Measurements from ENCODE around the gene HHIPL1.

Gene HHIPL1

DNA sequence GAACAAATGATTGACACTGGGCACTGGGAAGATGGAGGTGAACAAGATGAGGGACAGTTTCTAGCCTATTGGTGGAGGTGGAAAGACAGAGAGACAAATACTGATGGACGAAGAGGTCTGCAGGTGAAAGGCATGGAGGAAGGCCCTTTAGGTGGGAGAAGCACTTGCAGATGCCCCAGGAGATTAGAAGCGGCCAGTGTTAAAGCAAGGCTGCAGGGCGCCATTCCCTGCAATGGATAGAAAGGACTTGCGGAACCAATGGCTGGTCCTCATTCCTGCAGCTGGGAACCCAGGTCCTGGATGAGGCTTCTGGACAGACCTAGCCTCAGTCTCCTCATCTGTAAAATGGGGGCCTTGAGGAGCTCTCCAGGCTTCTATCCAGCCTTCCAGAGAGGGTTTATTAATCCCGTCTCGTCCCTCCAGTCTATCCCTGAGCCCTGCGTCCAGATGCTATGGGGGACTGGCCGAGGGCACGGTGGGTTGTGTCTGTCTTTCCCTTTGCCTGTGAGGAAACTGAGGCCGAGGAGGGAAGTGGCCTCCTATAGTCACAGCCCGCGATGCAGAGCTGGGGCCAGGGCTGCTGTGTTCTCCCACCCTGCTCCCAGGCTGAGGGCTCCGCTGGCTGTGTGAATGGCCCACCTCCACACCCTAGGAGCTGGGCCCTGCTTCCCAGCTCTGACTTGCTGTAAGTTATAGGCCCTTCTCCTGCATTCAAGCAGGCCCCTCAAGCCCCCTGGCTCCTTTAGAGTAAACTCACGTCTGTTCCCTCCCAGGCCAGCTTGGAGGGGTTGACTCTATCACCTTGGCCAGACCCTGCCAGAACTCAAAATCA lies 72.1 kb downstream of the HHIPL1 start:
- TF ChIP-seq Cebpa-rat (IDR thresholded peaks at IDR 0.05) = no peak
- no peak overlapping the region for H3K9ac ChIP-seq
- no peaks in the 10 kb centered on the region for H4K20me1 ChIP-seq
- H3K4me3 ChIP-seq = no peak overlapping the region
- H3K4me1 ChIP-seq = peaks cover 37% of the 10 kb centered on the region
- 0 out of 2 replicates have a peak overlapping the region, but pooled peaks have one; percentile 70 for H3K27ac ChIP-seq
- no peaks in the 10 kb centered on the region for H3K27me3 ChIP-seq
- H3K36me3 ChIP-seq = no peaks in the 10 kb centered on the region
- H3K4me2 ChIP-seq = peak overlapping the region; percentile 81
- H3K9me3 ChIP-seq = 0 out of 2 replicates have a peak, but pooled peaks cover 6% of the 10 kb centered on the region

DNA sequence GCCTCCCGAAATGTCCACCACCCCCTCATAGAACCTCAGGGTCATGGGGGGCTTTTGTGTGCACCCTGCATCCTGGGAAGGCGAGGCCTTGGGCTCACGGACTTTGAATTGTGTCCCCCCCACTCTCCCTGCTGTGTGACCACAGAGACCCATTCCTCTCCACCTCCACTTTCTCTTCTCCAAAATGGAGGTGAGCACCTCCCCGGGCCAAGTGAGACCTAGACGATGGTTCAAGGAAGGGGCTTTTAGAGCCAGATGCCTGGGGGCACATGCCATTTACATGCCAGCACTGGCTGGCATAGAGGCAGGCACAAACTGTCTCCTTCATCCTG lies 72.7 kb downstream of the HHIPL1 start:
- Histone ChIP-seq H3K4me2 (peak overlapping the region; percentile 81), H3K27me3 (no peaks in the 10 kb centered on the region), H3K9me3 (0 out of 2 replicates have a peak, but pooled peaks cover 4% of the 10 kb centered on the region), H3K4me1 (peaks cover 37% of the 10 kb centered on the region), H4K20me1 (no peaks in the 10 kb centered on the region), H3K27ac (peak overlapping the region; percentile 70), H3K9ac (0 out of 2 replicates have a peak overlapping the region, but pooled peaks have one; percentile 60), H3K36me3 (no peaks in the 10 kb centered on the region), H3K4me3 (no peak overlapping the region)
- TF ChIP-seq Cebpa-rat (IDR thresholded peaks at IDR 0.05) = no peak

DNA sequence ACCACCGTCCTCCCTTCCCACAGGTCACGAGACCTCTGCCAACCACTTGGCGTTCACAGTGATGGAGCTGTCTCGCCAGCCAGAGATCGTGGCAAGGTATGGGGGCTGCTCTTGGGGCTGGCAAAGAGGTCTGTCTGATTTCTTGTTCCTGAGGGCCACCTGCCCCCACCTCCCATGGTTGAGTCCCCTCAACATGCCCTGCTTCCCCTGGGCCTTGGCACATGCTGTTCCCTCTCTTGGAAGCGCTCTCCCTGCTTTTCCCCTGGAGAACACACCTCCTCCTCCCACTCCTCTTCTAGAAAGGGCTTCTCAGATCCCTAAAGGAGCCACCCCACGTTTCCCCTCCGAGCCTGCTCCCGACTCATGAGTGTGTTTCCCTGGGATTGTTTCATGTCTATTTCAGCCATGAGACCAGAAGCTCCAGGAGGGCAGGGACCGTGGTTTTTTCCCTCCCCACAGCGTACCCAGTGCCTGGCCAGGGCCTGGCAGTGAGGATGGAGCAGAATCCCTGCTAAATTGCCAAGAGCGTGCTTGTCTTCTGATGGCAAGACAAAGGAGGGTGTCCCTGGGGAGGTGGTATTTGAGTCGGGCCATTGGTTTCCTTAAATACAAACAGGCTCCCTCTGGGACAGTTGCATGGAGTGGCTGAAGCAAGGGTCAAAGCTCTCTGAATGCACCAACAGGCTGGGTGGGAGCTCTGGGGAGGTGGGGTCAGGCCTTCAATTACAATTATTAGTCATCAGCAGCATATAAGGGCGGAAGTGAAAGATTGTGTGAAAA lies 73.3 kb downstream of the HHIPL1 start:
- Histone ChIP-seq H4K20me1 (no peaks in the 10 kb centered on the region), H3K36me3 (no peaks in the 10 kb centered on the region), H3K4me1 (peaks cover 37% of the 10 kb centered on the region), H3K27ac (peak overlapping the region; percentile 70), H3K9me3 (no peaks in the 10 kb centered on the region), H3K4me2 (peak overlapping the region; percentile 81), H3K27me3 (no peaks in the 10 kb centered on the region), H3K4me3 (0 out of 2 replicates have a peak overlapping the region, but pooled peaks have one; percentile 6), H3K9ac (peak overlapping the region; percentile 60; the same call in 1 of the 2 replicates)
- no peak for TF ChIP-seq Cebpa-rat (IDR thresholded peaks at IDR 0.05)

DNA sequence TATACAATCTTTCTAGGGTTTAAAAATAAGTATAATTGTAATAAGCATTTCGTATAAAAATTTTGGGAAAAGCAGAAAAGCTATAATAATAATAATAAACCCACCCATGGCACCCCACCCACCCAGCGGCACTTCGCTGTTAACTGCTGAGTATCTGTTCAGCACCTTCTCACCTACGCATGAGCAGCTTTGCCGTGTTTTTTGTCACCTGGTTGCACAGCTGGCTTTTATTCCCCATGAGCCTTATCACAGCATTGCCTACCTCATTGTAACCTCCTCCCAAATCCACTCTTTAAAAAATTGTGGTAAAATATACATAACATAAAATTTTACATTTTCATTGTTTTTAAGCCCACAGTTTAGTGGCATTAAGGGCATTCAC lies 73.9 kb downstream of the HHIPL1 start:
- TF ChIP-seq Cebpa-rat (IDR thresholded peaks at IDR 0.05) = no peak

DNA sequence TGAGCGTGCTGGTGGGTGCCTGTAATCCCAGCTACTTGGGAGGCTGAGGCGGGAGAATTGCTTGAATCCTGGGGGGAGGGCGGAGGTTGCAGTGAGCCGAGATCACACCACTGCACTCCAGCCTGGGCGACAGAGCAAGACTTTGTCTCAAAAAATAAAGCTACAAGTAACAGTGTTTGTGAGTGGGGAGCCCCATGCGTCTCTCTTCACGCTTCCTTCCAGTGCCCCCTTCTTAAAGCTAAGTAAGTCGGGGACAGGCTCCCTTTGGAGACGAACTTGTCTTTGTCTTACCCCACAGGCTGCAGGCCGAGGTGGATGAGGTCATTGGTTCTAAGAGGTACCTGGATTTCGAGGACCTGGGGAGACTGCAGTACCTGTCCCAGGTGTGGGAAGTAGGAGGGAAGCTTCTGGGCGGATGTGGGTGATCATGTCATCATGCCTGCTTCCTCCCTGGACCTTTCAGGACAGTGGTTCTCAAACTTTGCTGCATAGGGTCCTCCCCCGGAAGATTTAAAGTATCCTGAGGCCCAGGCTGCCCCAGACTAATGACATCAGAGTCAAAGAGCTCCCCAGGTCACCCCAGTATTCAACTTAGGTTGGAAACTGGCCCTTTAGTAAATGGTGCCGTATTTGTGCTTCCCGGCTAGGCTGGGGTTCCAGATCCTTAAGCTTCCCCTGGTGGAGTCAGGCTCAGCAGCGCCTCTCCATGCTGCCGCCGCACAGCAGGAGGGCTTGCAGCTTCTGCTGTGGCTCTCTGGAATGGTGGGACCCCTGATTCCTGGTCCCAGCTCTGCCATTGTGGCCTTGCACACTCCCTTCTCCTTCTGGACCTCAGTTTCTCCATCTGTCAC lies 76.2 kb downstream of the HHIPL1 start:
- no peaks in the 10 kb centered on the region for H3K27me3 ChIP-seq
- no peaks in the 10 kb centered on the region for H4K20me1 ChIP-seq
- TF ChIP-seq Cebpa-rat (IDR thresholded peaks at IDR 0.05) = no peak
- H3K27ac ChIP-seq = no peak overlapping the region
- H3K9ac ChIP-seq = no peak overlapping the region
- no peaks in the 10 kb centered on the region for H3K36me3 ChIP-seq
- H3K4me2 ChIP-seq = no peak overlapping the region
- peaks cover 35% of the 10 kb centered on the region for H3K4me1 ChIP-seq
- no peak overlapping the region for H3K4me3 ChIP-seq
- H3K9me3 ChIP-seq = no peaks in the 10 kb centered on the region

More for the DNA sequence above, 73.9 kb downstream of the HHIPL1 start:
- no peaks in the 10 kb centered on the region for H3K36me3 ChIP-seq
- peak overlapping the region; percentile 81 for H3K4me2 ChIP-seq
- H3K9me3 ChIP-seq = no peaks in the 10 kb centered on the region
- H4K20me1 ChIP-seq = no peaks in the 10 kb centered on the region
- H3K4me1 ChIP-seq = peaks cover 37% of the 10 kb centered on the region
- no peak overlapping the region for H3K4me3 ChIP-seq
- no peak overlapping the region; the same call in 1 of the 2 replicates for H3K27ac ChIP-seq
- no peak overlapping the region for H3K9ac ChIP-seq
- no peaks in the 10 kb centered on the region for H3K27me3 ChIP-seq

- no peak overlapping the region for H3K9ac ChIP-seq
- H3K4me3 ChIP-seq = no peak overlapping the region
- H3K27me3 ChIP-seq = no peaks in the 10 kb centered on the region
- H3K4me1 ChIP-seq = peaks cover 27% of the 10 kb centered on the region
- no peaks in the 10 kb centered on the region for H4K20me1 ChIP-seq
- no peaks in the 10 kb centered on the region for H3K9me3 ChIP-seq
- no peaks in the 10 kb centered on the region for H3K36me3 ChIP-seq
- H3K4me2 ChIP-seq = no peak overlapping the region
- no peak overlapping the region for H3K27ac ChIP-seq
- no peak for TF ChIP-seq Cebpa-rat (IDR thresholded peaks at IDR 0.05)
These were observed 77.0 kb downstream of the HHIPL1 start for GRCh38 chr14:99721792-99722516.

GRCh38 chr14:99722741-99723140 lies 77.8 kb downstream of the HHIPL1 start:
- H3K4me2 ChIP-seq = no peak overlapping the region
- H3K9ac ChIP-seq = no peak overlapping the region
- no peak for TF ChIP-seq Cebpa-rat (IDR thresholded peaks at IDR 0.05)
- no peaks in the 10 kb centered on the region for H3K9me3 ChIP-seq
- no peaks in the 10 kb centered on the region for H3K36me3 ChIP-seq
- peaks cover 19% of the 10 kb centered on the region for H3K4me1 ChIP-seq
- H4K20me1 ChIP-seq = no peaks in the 10 kb centered on the region
- no peaks in the 10 kb centered on the region for H3K27me3 ChIP-seq
- H3K4me3 ChIP-seq = no peak overlapping the region
- H3K27ac ChIP-seq = no peak overlapping the region

- no peak overlapping the region for H3K27ac ChIP-seq
- TF ChIP-seq Cebpa-rat (IDR thresholded peaks at IDR 0.05) = no peak
- peaks cover 8% of the 10 kb centered on the region for H3K4me1 ChIP-seq
- H3K36me3 ChIP-seq = no peaks in the 10 kb centered on the region
- no peak overlapping the region for H3K4me3 ChIP-seq
- H3K27me3 ChIP-seq = no peaks in the 10 kb centered on the region
- no peaks in the 10 kb centered on the region for H4K20me1 ChIP-seq
- H3K9me3 ChIP-seq = no peaks in the 10 kb centered on the region
- no peak overlapping the region for H3K9ac ChIP-seq
- H3K4me2 ChIP-seq = no peak overlapping the region
These were observed 79.4 kb downstream of the HHIPL1 start for GRCh38 chr14:99724196-99724891.
